ENCODE measurements around the gene CCR4. TPM values are rescaled to one million over a fixed set of nuclear protein-coding genes. Genes with fewer than 3 reads are reported as not detected.
A peak's percentile ranks its signal among the peaks of the same experiment; 100 is the strongest.

Gene CCR4
- total and polyA plus RNA-seq, 9 of the 15 experiments (the other 6 are each of a cell fraction or from before 2014, with no cell fraction given): 0.04 to 0.47 (median 0.25) TPM; not detected in 1

GRCh38 chr3:32973982-32974381, 22.5 kb downstream of the CCR4 start:
- POLR2A ChIA-PET: interaction anchor here (0.8 to 1.2 kb wide), 4 partner anchors 12 to 67 kb away, joined by 3 to 5 read pairs (median 4); no protein-coding TSS in a partner anchor
- intact Hi-C loops (cut with micrococcal nuclease): no loop called here
- in situ Hi-C loops (cut with MboI): no loop called here
- Histone ChIP-seq H3K27me3 (ENCODE audit: control insufficient read depth in 2 of 2, insufficient read depth in 2 of 2, low read length in 2 of 2) (no peaks in the 10 kb centered on the region), H3K4me1 (replicated peaks in 1 of 2; ENCODE audit: control insufficient read depth in 2 of 2, insufficient read depth in 2 of 2, low read length in 2 of 2) (peaks cover 5 to 34% of the 10 kb centered on the region in 2 experiments; a peak in 4 of 5 replicates), H2AFZ (ENCODE audit: low read depth, low read length) (no peak overlapping the region), H3K9me1 (ENCODE audit: control insufficient read depth, insufficient read depth, low read length) (no peaks in the 10 kb centered on the region), H3K79me2 (ENCODE audit: control insufficient read depth, insufficient read depth, low read length) (no peaks in the 10 kb centered on the region), H4K20me1 (replicated peaks; ENCODE audit: control insufficient read depth, insufficient read depth, low read length) (no peaks in the 10 kb centered on the region), H3K9me3 (replicated peaks; ENCODE audit: control insufficient read depth, insufficient read depth, low read depth, low read length) (no peaks in the 10 kb centered on the region), H3K4me2 (ENCODE audit: insufficient read depth, low read length) (no peak overlapping the region), H3K36me3 (ENCODE audit: control insufficient read depth, insufficient read depth, low read length) (no peaks in the 10 kb centered on the region), H3K27ac (ENCODE audit: extremely low read depth, low read depth, low read length) (no peak overlapping the region), H3K9ac (ENCODE audit: insufficient read depth in 1 of 2, low read depth in 2 of 2, low read length in 2 of 2) (no peak overlapping the region), H3K4me3 (no peak overlapping the region)
- BruUV-seq (replicated peaks): no TSS peak
- no peak for DNase-seq (ENCODE audit: extremely low read depth in 1 of 4, low spot score in 3 of 4)
- no peak for FAIRE-seq
- ATAC-seq: no peak
- CTCF ChIA-PET (ENCODE audit: low intra/inter-chr PET ratio): no interaction called here
- WGBS (ENCODE audit: insufficient coverage, low coverage, missing lambda C conversion rate): 64% methylated on average over 1 of the region's 1 CpG
- TF ChIP-seq ZNF445 (CRISPR knock-in tag; IDR thresholded peaks at IDR 0.05; ENCODE audit: low read depth) (no peak), ZFP1 (CRISPR knock-in tag; IDR thresholded peaks at IDR 0.05) (no peak), SMAD4 (CRISPR knock-in tag; conservative IDR thresholded peaks at IDR 0.05) (no peak), GABPA (tag; conservative IDR thresholded peaks at IDR 0.05; ENCODE audit: low read depth) (no peak), CBFA2T3 (IDR thresholded peaks at IDR 0.05) (0 out of 2 replicates have a peak, but pooled peaks have one; percentile 3), HOMEZ (CRISPR knock-in tag; IDR thresholded peaks at IDR 0.05) (no peak), SPI1 (IDR thresholded peaks at IDR 0.05; ENCODE audit: borderline replicate concordance, low read depth, low read length) (no peak), CHD4 (IDR thresholded peaks at IDR 0.05; ENCODE audit: insufficient read depth, insufficient replicate concordance, low read depth, low read length, poor library complexity, severe bottlenecking) (no peak), KDM1A (IDR thresholded peaks at IDR 0.05) (peak; percentile 71 to 74; a peak in 3 of 4 replicates), CCAR2 (IDR thresholded peaks at IDR 0.05; ENCODE audit: low read depth, low read length) (no peak), L3MBTL2 (IDR thresholded peaks at IDR 0.05) (no peak), RUNX1 (IDR thresholded peaks at IDR 0.05; ENCODE audit: low read depth) (no peak), GTF2B (IDR thresholded peaks at IDR 0.05; ENCODE audit: extremely low read depth, insufficient read length) (no peak), CUX1 (CRISPR knock-in tag; IDR thresholded peaks at IDR 0.05) (no peak), PHB2 (IDR thresholded peaks at IDR 0.05; ENCODE audit: low read depth) (no peak), EHMT2 (IDR thresholded peaks at IDR 0.05) (no peak), DNMT1 (IDR thresholded peaks at IDR 0.05) (0 out of 2 replicates have a peak, but pooled peaks have one; percentile 8)

Measured in K562 (cell line).